Measurements from ENCODE around the gene SPAG5.
A peak's percentile ranks its signal among the peaks of the same experiment; 100 is the strongest.
"Not testable (repeated sequence)": the region's sequence is repeated elsewhere in the genome, so short reads cannot be mapped to it uniquely, and the experiment has no call there.

The SPAG5 gene

DNA sequence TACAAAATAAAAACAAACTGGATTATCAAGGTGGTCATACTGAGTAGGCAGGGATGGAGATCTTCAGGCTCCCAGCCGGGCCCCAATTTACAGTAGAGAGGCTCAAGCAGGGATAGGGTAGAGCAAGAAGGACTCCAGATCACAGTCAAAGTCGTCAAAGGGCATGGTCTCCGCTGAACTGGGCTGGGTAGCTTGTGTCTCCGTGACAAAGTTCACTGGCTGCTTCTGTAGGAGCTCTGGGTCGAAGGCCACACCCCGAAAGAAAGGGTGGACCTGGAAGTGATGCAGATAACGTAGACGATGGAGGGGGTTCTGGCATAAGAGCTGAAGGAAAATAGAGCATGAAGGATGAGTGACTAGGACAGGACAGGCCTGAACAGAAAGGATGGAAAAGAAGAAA lies 11.6 kb upstream of the SPAG5 start:
- H3K4me3 ChIP-seq (ENCODE audit: low read depth, low read length) = no peak overlapping the region
- no peak for DNase-seq (ENCODE audit: low read depth)
- TF ChIP-seq CTCF (IDR thresholded peaks at IDR 0.05; ENCODE audit: low read depth, low read length, missing control alignments) = no peak

GRCh38 chr17:28604031-28604430 lies 5.2 kb upstream of the SPAG5 start:
- DNase-seq (ENCODE audit: low read depth); H3K4me3 ChIP-seq (ENCODE audit: low read depth, low read length): not testable (repeated sequence)

GRCh38 chr17:28599311-28600184 lies 723 bp upstream of the SPAG5 start:
- no peak for TF ChIP-seq CTCF (IDR thresholded peaks at IDR 0.05; ENCODE audit: low read depth, low read length, missing control alignments)
- peak overlapping the region; percentile 85 for H3K4me3 ChIP-seq (ENCODE audit: low read depth, low read length)
- peak; percentile 75 for DNase-seq (ENCODE audit: low read depth)

DNA sequence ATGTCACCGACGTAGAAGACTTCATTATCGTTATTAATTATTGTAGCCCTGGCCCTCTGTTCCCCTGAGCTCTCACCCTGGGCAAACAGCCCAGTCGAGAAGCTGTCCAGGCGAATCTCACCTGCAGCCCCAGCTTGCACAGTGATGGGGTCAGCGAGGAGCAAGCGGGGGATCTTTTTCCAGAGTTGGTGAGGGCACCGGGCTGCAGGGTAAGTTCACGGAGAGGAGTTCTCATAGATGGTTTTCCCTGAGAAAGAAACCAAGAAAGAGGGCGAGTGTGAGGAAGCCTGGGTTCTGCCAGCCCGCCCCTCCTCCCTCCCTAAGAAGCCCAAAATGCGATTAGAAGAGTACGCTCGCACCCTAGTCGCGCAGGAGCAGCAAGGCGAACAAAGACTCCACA lies 436 bp downstream of the SPAG5 start:
- no peak for DNase-seq (ENCODE audit: low read depth)
- peak overlapping the region; percentile 85 for H3K4me3 ChIP-seq (ENCODE audit: low read depth, low read length)
- no peak for TF ChIP-seq CTCF (IDR thresholded peaks at IDR 0.05; ENCODE audit: low read depth, low read length, missing control alignments)

GRCh38 chr17:28597606-28598383 lies 1.0 kb downstream of the SPAG5 start:
- no peak for DNase-seq (ENCODE audit: low read depth)
- no peak for TF ChIP-seq CTCF (IDR thresholded peaks at IDR 0.05; ENCODE audit: low read depth, low read length, missing control alignments)
- H3K4me3 ChIP-seq (ENCODE audit: low read depth, low read length) = peak overlapping the region; percentile 85

DNA sequence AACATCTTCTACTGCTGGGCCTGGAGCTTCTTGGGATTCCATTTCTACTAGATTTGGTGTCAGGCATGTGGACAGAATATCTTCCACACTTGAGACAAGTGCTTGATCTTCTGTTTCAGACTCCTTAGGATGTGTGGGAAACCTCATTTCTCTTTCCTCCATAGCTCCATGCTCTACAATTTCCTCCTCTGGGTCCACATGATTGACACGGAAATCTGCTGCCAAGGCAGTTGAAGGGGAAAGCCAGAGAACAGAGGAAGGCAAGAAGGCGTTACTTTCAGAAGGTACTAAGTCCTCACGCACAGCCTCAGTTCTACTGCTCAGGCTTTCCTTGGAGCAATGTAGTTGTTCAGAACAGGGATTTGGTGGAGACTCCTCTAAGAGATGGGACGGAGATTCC lies 6.6 kb downstream of the SPAG5 start:
- DNase-seq (ENCODE audit: low read depth) = no peak
- no peak overlapping the region for H3K4me3 ChIP-seq (ENCODE audit: low read depth, low read length)
- TF ChIP-seq CTCF (IDR thresholded peaks at IDR 0.05; ENCODE audit: low read depth, low read length, missing control alignments) = no peak

GRCh38 chr17:28585851-28586250 lies 13.0 kb downstream of the SPAG5 start:
- TF ChIP-seq CTCF (IDR thresholded peaks at IDR 0.05; ENCODE audit: low read depth, low read length, missing control alignments) = no peak
- no peak for DNase-seq (ENCODE audit: low read depth)
- no peak overlapping the region for H3K4me3 ChIP-seq (ENCODE audit: low read depth, low read length)
